Glutamatergic neuron (in vitro differentiated cells): ENCODE data around the gene IKZF3. TPM values are rescaled to one million over a fixed set of nuclear protein-coding genes. Genes with fewer than 3 reads are reported as not detected.
"Not testable (repeated sequence)": the region's sequence is repeated elsewhere in the genome, so short reads cannot be mapped to it uniquely, and the experiment has no call there.

ENCODE experiments used
- DNase-seq: peaks from one replicate; pipeline ENCODE4 v3.0.0; 2022
- H3K27ac Mint-ChIP-seq: one replicate; pipeline ENCODE4 v1.8.0; 2020; ENCODE audit warnings: mild to moderate bottlenecking, mixed read lengths, inconsistent platforms; ENCODE audit not compliant: unreplicated experiment
- H3K27me3 Mint-ChIP-seq: one replicate; pipeline ENCODE4 v1.8.0; 2020; ENCODE audit warnings: mild to moderate bottlenecking, moderate library complexity, mixed read lengths, inconsistent platforms; ENCODE audit not compliant: unreplicated experiment
- H3K36me3 Mint-ChIP-seq: one replicate; pipeline ENCODE4 v1.8.0; 2020; ENCODE audit warnings: mild to moderate bottlenecking, mixed read lengths, inconsistent platforms; ENCODE audit not compliant: unreplicated experiment
- H3K4me1 Mint-ChIP-seq: one replicate; pipeline ENCODE4 v1.8.0; 2020; ENCODE audit warnings: mild to moderate bottlenecking, low read depth, mixed read lengths, inconsistent platforms; ENCODE audit not compliant: unreplicated experiment
- H3K4me3 Mint-ChIP-seq: one replicate; pipeline ENCODE4 v1.8.0; 2020; ENCODE audit warnings: mild to moderate bottlenecking, mixed read lengths, inconsistent platforms; ENCODE audit not compliant: unreplicated experiment
- H3K9me3 Mint-ChIP-seq: one replicate; pipeline ENCODE4 v1.8.0; 2020; ENCODE audit warnings: mild to moderate bottlenecking, moderate library complexity, mixed read lengths, inconsistent platforms; ENCODE audit not compliant: unreplicated experiment
- CTCF ChIP-seq: fragments of 200-600 bp; sonication (generic); IDR thresholded peaks from one replicate; pipeline ENCODE4 v1.5.0; 2021; ENCODE audit not compliant: partially characterized antibody, unreplicated experiment
- total RNA-seq: library from RNA; stranded (reverse); fragmentation: NEBNext Ultra II Directional; extraction: Animal tissue kit (Norgen Biotek cat#: 25700); gene quantifications from one replicate; pipeline ENCODE4 v1.2.1, GENCODE V29; 2021; ENCODE audit not compliant: unreplicated experiment

Gene IKZF3
- total RNA-seq, 1 donor from 2014 or later = not detected

GRCh38 chr17:39867084-39867879, 3.2 kb upstream of the IKZF3 start:
- H3K36me3 Mint-ChIP-seq = peaks cover 10% of the 10 kb centered on the region
- H3K4me1 Mint-ChIP-seq = no peaks in the 10 kb centered on the region
- DNase-seq = no peak
- peaks cover 16% of the 10 kb centered on the region for H3K27me3 Mint-ChIP-seq
- no peak overlapping the region for H3K4me3 Mint-ChIP-seq
- TF ChIP-seq CTCF = no peak
- H3K9me3 Mint-ChIP-seq = peaks cover 4% of the 10 kb centered on the region
- H3K27ac Mint-ChIP-seq = no peak overlapping the region

DNA sequence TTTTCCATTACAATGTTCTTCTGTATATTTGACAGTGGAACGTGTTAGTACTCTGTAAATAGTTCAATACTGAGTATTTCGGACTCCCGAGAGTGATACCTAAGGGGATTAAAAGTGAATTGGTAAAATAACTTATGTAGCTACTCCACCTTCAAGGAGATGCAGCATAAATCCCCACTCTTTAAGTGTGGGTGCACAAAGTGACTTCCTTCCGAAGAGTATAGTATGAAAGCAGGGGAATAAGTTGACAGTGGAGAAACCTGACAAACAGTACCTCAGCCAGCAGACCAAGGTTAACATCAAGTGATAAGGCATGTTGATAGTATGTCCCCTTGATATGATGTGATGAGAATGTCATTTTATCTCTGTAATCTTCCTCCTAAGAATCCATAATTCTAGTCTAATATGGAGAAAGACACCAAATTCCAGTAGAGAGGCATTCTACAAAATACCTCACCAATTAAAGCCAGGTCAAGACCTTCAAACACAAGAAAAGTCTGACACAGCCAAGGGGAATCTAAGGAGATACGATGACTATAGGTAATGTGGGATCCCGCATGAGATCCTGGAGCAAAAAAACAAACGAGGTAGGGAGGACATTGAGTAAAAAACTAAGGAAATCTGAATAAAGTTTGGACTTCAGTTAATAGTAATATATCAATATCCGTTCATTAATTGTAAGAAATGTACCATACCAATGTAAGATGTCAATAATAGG, 2.1 kb upstream of the IKZF3 start:
- Mint-ChIP-seq H3K9me3 (peaks cover 4% of the 10 kb centered on the region), H3K36me3 (peaks cover 10% of the 10 kb centered on the region), H3K4me3 (no peak overlapping the region), H3K27me3 (peaks cover 14% of the 10 kb centered on the region), H3K27ac (no peak overlapping the region), H3K4me1 (no peaks in the 10 kb centered on the region)
- no peak for TF ChIP-seq CTCF
- DNase-seq = no peak

- no peak for TF ChIP-seq CTCF
- peak overlapping the region; percentile 3 for H3K4me3 Mint-ChIP-seq
- H3K4me1 Mint-ChIP-seq = no peaks in the 10 kb centered on the region
- peaks cover 14% of the 10 kb centered on the region for H3K27me3 Mint-ChIP-seq
- peaks cover 4% of the 10 kb centered on the region for H3K9me3 Mint-ChIP-seq
- no peak overlapping the region for H3K27ac Mint-ChIP-seq
- H3K36me3 Mint-ChIP-seq = peaks cover 7% of the 10 kb centered on the region
- DNase-seq = no peak
Measured at GRCh38 chr17:39863244-39863917, 731 bp downstream of the IKZF3 start.

DNA sequence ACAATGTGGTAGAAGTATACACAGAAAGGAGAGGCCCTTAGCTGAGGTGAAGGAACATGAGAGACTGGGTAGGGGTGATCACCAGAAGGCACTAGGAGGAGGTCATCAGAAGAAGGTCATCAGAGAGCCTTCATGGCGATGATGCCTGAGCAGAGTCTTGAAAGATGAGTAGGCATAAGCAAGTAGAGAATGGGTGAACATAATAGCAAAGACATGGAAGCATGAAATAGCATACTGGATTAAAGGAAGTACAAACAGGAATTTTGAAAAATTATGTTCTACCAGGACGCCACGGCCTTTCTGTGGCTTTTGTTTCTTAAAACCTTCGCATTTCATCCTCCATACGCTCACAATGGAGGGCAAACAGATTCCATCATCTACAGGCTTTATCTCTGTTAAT, 2.9 kb downstream of the IKZF3 start:
- TF ChIP-seq CTCF = no peak
- DNase-seq = no peak
- Mint-ChIP-seq H3K4me3 (no peak overlapping the region), H3K27me3 (peaks cover 10% of the 10 kb centered on the region), H3K36me3 (no peaks in the 10 kb centered on the region), H3K4me1 (no peaks in the 10 kb centered on the region), H3K9me3 (peaks cover 4% of the 10 kb centered on the region), H3K27ac (no peak overlapping the region)

GRCh38 chr17:39855911-39856649, 8.0 kb downstream of the IKZF3 start:
- not testable (repeated sequence) for H3K4me3 Mint-ChIP-seq, DNase-seq

More at GRCh38 chr17:39855911-39856649, 8.0 kb downstream of the IKZF3 start:
- not testable (repeated sequence) for H3K27me3 Mint-ChIP-seq, H3K36me3 Mint-ChIP-seq, H3K9me3 Mint-ChIP-seq, H3K27ac Mint-ChIP-seq, H3K4me1 Mint-ChIP-seq
